PC-9 (cell line): Measurements from ENCODE around the gene FAM114A1.

Experiments used
- EZH2 ChIP-seq: fragments of 200-600 bp; sonication (generic); IDR thresholded peaks from 2 replicates; pipeline ENCODE4 v1.8.0; 2017; ENCODE audit warnings: antibody characterized with exemption, low read depth
- TF ChIP-seq, protein P1 (sequence below): fragments of 200-600 bp; sonication (generic); conservative IDR thresholded peaks from 2 replicates; pipeline ENCODE4 v1.6.1; 2017; ENCODE audit warnings: mixed run types, antibody characterized with exemption, mild to moderate bottlenecking, moderate library complexity

DNA sequence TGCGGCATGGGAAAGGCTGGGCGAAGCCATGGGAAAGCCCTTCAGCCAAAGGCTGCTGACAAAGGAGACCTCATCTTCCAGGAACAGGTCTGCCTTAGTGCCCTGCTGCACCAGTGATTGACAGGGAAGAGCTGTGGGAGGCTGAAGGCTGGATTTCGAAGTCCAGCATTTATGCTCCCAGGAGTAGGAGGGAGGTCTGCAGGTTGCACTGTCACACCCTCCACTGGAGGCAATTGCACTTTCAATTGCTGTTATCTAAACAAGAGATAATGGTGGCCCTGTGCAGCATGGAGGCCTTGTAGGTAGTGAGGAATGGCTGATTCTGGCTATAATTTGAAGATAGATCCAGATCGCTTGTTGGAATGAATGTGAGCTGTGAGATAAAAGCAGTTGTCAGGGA is 43.7 kb downstream of the FAM114A1 start:
- TF ChIP-seq, protein P1, sequence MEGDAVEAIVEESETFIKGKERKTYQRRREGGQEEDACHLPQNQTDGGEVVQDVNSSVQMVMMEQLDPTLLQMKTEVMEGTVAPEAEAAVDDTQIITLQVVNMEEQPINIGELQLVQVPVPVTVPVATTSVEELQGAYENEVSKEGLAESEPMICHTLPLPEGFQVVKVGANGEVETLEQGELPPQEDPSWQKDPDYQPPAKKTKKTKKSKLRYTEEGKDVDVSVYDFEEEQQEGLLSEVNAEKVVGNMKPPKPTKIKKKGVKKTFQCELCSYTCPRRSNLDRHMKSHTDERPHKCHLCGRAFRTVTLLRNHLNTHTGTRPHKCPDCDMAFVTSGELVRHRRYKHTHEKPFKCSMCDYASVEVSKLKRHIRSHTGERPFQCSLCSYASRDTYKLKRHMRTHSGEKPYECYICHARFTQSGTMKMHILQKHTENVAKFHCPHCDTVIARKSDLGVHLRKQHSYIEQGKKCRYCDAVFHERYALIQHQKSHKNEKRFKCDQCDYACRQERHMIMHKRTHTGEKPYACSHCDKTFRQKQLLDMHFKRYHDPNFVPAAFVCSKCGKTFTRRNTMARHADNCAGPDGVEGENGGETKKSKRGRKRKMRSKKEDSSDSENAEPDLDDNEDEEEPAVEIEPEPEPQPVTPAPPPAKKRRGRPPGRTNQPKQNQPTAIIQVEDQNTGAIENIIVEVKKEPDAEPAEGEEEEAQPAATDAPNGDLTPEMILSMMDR, result no peak
- TF ChIP-seq EZH2, result no peak
